A673 (cell line): Measurements from ENCODE around the gene MYO1D. TPM values are rescaled to one million over a fixed set of nuclear protein-coding genes. Genes with fewer than 3 reads are reported as not detected.
"Not testable (repeated sequence)": the region's sequence is repeated elsewhere in the genome, so short reads cannot be mapped to it uniquely, and the experiment has no call there.

Experiments used
- BruUV-seq: library from RNA; stranded (reverse); fragments of 400-500 nt; replicated peaks from 2 replicates; lab custom pipeline; 2021; lab: Mats Ljungman, UMichigan
- CTCF ChIA-PET: fragments of 300-600 bp; sonication (Branson Sonifier 250); formaldehyde crosslinking; loops from one replicate; lab custom pipeline; 2022; ENCODE audit warnings: antibody characterized with exemption; lab: Charles Lee
- POLR2A ChIA-PET: fragments of 300-600 bp; sonication (Branson Sonifier 250); formaldehyde crosslinking; loops from one replicate; lab custom pipeline; 2022; ENCODE audit warnings: antibody characterized with exemption; ENCODE audit not compliant: low non-redundant PET; lab: Charles Lee
- DNase-seq: peaks from one replicate; pipeline ENCODE4 v3.0.0-alpha.2; 2015; ENCODE audit warnings: low spot score
- H3K27ac ChIP-seq: fragments of 200-600 bp; sonication (generic); 2 replicates; pipeline ENCODE4 v1.5.1; 2016; ENCODE audit warnings: mixed run types, low read depth, mild to moderate bottlenecking, mixed read lengths, antibody characterized with exemption, low read length; ENCODE audit not compliant: poor library complexity, severe bottlenecking
- H3K27me3 ChIP-seq: fragments of 200-600 bp; sonication (generic); replicated peaks from 2 replicates; pipeline ENCODE4 v1.6.1; 2017; ENCODE audit warnings: mixed run types, low read depth, mild to moderate bottlenecking, mixed read lengths, antibody characterized with exemption, low read length; ENCODE audit not compliant: insufficient read depth, poor library complexity
- H3K36me3 ChIP-seq: fragments of 200-600 bp; sonication (generic); 2 replicates; pipeline ENCODE4 v1.6.1; 2016; ENCODE audit warnings: mixed run types, mild to moderate bottlenecking, mixed read lengths, antibody characterized with exemption, low read length; ENCODE audit not compliant: insufficient read depth, poor library complexity, severe bottlenecking
- H3K4me1 ChIP-seq: fragments of 200-600 bp; sonication (generic); 2 replicates; pipeline ENCODE4 v1.6.1; 2017; ENCODE audit warnings: mixed run types, mild to moderate bottlenecking, mixed read lengths, antibody characterized with exemption, low read length; ENCODE audit not compliant: insufficient read depth, poor library complexity, severe bottlenecking
- H3K4me3 ChIP-seq: fragments of 200-600 bp; sonication (generic); 2 replicates; pipeline ENCODE4 v1.5.1; 2016; ENCODE audit warnings: low read depth, mixed run types, mild to moderate bottlenecking, mixed read lengths, low read length; ENCODE audit not compliant: poor library complexity, severe bottlenecking
- H3K9me3 ChIP-seq: fragments of 200-600 bp; sonication (generic); 2 replicates; pipeline ENCODE4 v1.6.1; 2016; ENCODE audit warnings: mixed run types, low read depth, mild to moderate bottlenecking, mixed read lengths, antibody characterized with exemption, low read length; ENCODE audit not compliant: poor library complexity, severe bottlenecking
- CTCF ChIP-seq: fragments of 300-800, 200-600 bp; sonication (generic); conservative IDR thresholded peaks from 2 replicates; pipeline ENCODE4 v1.5.1; 2017; ENCODE audit warnings: low read depth, mild to moderate bottlenecking, antibody characterized with exemption, low read length, moderate library complexity, mixed read lengths
- EZH2 ChIP-seq: fragments of 200-600 bp; sonication (generic); IDR thresholded peaks from 2 replicates; pipeline ENCODE4 v1.6.1; 2017; ENCODE audit warnings: borderline replicate concordance, low read depth, mild to moderate bottlenecking, mixed read lengths, antibody characterized with exemption, low read length; ENCODE audit not compliant: poor library complexity, severe bottlenecking
- intact Hi-C: fragments of 100-400 bp; cut with micrococcal nuclease; formaldehyde crosslinking; loops from one replicate; pipeline ENCODE4 v1.10.0; 2022; ENCODE audit not compliant: unreplicated experiment
- total RNA-seq: library from RNA; stranded (reverse); gene quantifications from 2 replicates; pipeline ENCODE4 v1.2.3, GENCODE V29; 2021

Gene MYO1D
- total RNA-seq, 1 experiment from 2014 or later: 10.4 TPM

GRCh38 chr17:32896647-32897258 is 19.8 kb upstream of the MYO1D start:
- H3K27ac ChIP-seq: no peak overlapping the region
- no peaks in the 10 kb centered on the region for H3K4me1 ChIP-seq
- no peaks in the 10 kb centered on the region for H3K36me3 ChIP-seq
- TF ChIP-seq CTCF (no peak), EZH2 (no peak)
- H3K27me3 ChIP-seq: no peaks in the 10 kb centered on the region
- no peak for DNase-seq
- H3K4me3 ChIP-seq: no peak overlapping the region
- intact Hi-C loops: no loop called here
- no TSS peak for BruUV-seq
- ChIA-PET CTCF (no interaction called here), POLR2A (no interaction called here)
- H3K9me3 ChIP-seq: no peaks in the 10 kb centered on the region

GRCh38 chr17:32894245-32894644 is 17.3 kb upstream of the MYO1D start:
- Histone ChIP-seq H3K27me3 (no peaks in the 10 kb centered on the region), H3K4me3 (no peak overlapping the region), H3K27ac (no peak overlapping the region), H3K9me3 (no peaks in the 10 kb centered on the region), H3K4me1 (no peaks in the 10 kb centered on the region), H3K36me3 (no peaks in the 10 kb centered on the region)
- TF ChIP-seq CTCF: no peak
- no peak for TF ChIP-seq EZH2
- BruUV-seq: no TSS peak
- no peak for DNase-seq
- POLR2A ChIA-PET: no interaction called here
- intact Hi-C loops: no loop called here
- CTCF ChIA-PET: no interaction called here

- H3K4me1 ChIP-seq, CTCF ChIA-PET, H3K36me3 ChIP-seq, POLR2A ChIA-PET, DNase-seq, BruUV-seq, H3K27me3 ChIP-seq, H3K4me3 ChIP-seq, intact Hi-C loops, H3K9me3 ChIP-seq, H3K27ac ChIP-seq: not testable (repeated sequence)
These were observed 10.5 kb upstream of the MYO1D start for GRCh38 chr17:32887410-32887809.

- CTCF ChIA-PET, H3K9me3 ChIP-seq, intact Hi-C loops, H3K27ac ChIP-seq, H3K27me3 ChIP-seq, POLR2A ChIA-PET, H3K4me3 ChIP-seq, H3K36me3 ChIP-seq, BruUV-seq, DNase-seq, H3K4me1 ChIP-seq: not testable (repeated sequence)
These were observed 10.0 kb upstream of the MYO1D start for GRCh38 chr17:32886951-32887350.
